Stimulated activated naive B cell treated with anti-CD40 and anti-IgM and Interleukin-4, amounts not matched to agents 10 μg/mL and 1 μg/mL and 100 μg/mL, for 72 hours (primary cell): ENCODE results near the gene KLHL11.

Experiments used
- ATAC-seq, 2 donors: fragments of 150-1000 bp; cut with Tn5 transposase; replicated peaks; 2 replicates each; pipeline ENCODE4 v1.10.0; 2021; ENCODE audit warnings: moderate library complexity in 1 of 2
- DNase-seq: peaks from one replicate; pipeline ENCODE4 v3.0.0; 2021
- H3K27ac Mint-ChIP-seq: one replicate; pipeline ENCODE4 v1.8.0; 2022; ENCODE audit warnings: mild to moderate bottlenecking, mixed read lengths
- H3K27me3 Mint-ChIP-seq, 2 donors: one replicate each; pipeline ENCODE4 v1.8.0; 2022; ENCODE audit warnings: mixed read lengths in 2 of 2
- H3K36me3 Mint-ChIP-seq, 2 donors: one replicate each; pipeline ENCODE4 v1.8.0; 2022; ENCODE audit warnings: mixed read lengths in 2 of 2, mild to moderate bottlenecking in 1 of 2
- H3K4me1 Mint-ChIP-seq, 2 donors: one replicate each; pipeline ENCODE4 v1.8.0; 2022; ENCODE audit warnings: mixed read lengths in 2 of 2, mild to moderate bottlenecking in 1 of 2
- H3K4me3 Mint-ChIP-seq, 2 donors: one replicate each; pipeline ENCODE4 v1.8.0; 2022; ENCODE audit warnings: mild to moderate bottlenecking in 2 of 2, mixed read lengths in 2 of 2, moderate library complexity in 1 of 2
- H3K9me3 Mint-ChIP-seq, 2 donors: one replicate each; pipeline ENCODE4 v1.8.0; 2022; ENCODE audit warnings: mixed read lengths in 2 of 2, mild to moderate bottlenecking in 1 of 2

KLHL11 gene

DNA sequence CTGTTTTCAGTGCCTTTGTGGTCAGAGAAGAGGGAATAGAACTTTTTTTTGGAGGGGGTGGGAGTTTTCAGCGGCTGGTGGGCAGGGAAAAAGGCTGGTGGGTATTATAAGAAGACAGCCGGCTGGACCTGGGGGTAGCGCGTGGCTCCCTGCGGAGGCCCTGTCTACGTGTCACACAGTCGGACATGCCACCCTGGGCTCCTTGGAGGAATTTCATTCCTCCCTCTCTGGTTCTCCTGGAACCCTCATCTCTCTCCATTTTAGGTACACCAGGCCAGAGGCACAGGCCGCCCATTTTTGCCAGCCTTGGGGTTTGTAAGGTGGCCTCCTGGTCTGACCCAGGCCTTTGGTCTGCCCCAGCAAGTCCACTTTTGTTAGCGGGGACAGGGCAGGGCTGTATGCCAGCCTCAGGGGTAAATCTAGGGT, 51.5 kb downstream of the KLHL11 start:
- Mint-ChIP-seq H3K4me3 (no peak overlapping the region), H3K4me1 (peaks cover 18 to 25% of the 10 kb centered on the region in 2 donors), H3K27me3 (peaks cover 20 to 39% of the 10 kb centered on the region in 2 donors), H3K27ac (no peak overlapping the region), H3K9me3 (no peaks in the 10 kb centered on the region), H3K36me3 (no peaks in the 10 kb centered on the region)
- ATAC-seq (no peak), DNase-seq (no peak)

DNA sequence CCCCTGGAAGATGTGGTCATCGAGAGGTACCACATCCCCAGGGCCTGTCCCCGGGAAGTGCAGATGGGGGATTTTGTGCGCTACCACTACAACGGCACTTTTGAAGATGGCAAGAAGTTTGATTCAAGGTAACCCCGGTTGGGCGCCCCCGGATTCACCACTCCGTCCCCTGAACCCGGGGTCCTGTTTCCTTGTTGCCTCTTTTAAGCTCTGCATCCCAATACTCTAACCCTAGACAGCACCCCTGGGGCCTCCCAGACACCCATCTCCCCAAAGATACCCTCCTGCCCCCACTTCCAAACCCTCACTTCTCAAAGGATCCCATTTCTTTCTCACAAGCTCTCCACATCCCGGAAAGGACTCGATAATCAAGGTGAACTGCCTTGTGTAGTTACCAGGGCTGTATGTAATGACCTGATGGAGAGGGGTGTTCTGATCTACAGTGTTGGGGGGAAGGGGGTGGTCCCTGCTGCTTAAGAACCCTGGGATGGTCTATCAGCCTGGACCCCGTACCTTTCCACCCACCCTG, 52.0 kb downstream of the KLHL11 start:
- H3K27ac Mint-ChIP-seq = no peak overlapping the region
- H3K4me3 Mint-ChIP-seq = peak overlapping the region; percentile 88 to 92
- H3K9me3 Mint-ChIP-seq = no peaks in the 10 kb centered on the region
- peaks cover 20 to 36% of the 10 kb centered on the region in 2 donors for H3K27me3 Mint-ChIP-seq
- H3K4me1 Mint-ChIP-seq = peaks cover 16 to 25% of the 10 kb centered on the region in 2 donors
- DNase-seq (no peak), ATAC-seq (no peak)
- H3K36me3 Mint-ChIP-seq = no peaks in the 10 kb centered on the region

DNA sequence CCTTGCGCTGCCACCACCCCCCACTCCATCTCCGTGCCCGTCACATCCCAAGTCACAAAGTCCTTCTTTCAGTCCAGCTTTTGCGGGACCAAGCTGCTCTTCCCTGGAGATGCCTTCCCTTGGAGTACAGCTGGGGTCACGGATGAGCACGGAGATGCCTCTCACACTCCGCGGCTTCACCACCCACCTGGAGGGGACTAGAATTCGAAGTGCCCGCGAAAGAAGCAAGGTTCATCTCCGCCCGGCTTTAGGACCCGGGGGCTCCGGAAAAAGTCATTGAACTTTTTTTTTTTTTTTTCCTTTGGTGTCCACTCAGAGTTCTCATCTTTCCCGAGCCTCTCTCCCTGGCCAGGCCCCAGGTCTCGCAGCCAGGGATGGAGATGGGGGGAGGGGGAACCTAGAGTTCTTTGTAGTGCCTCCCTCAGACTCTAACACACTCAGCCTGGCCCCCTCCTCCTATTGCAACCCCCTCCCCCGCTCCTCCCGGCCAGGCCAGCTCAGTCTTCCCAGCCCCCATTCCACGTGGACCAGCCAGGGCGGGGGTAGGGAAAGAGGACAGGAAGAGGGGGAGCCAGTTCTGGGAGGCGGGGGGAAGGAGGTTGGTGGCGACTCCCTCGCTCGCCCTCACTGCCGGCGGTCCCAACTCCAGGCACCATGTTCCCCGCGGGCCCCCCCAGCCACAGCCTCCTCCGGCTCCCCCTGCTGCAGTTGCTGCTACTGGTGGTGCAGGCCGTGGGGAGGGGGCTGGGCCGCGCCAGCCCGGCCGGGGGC, 52.7 kb downstream of the KLHL11 start, which contains the start of gene FKBP10:
Gene FKBP10 (plus strand): TSS at position 624 of the 771 bp plus-strand sequence. CDS start 31 bp downstream, at position 655.
- Mint-ChIP-seq H3K9me3 (no peaks in the 10 kb centered on the region), H3K36me3 (no peaks in the 10 kb centered on the region), H3K4me1 (peaks cover 14 to 25% of the 10 kb centered on the region in 2 donors), H3K27me3 (peaks cover 20 to 33% of the 10 kb centered on the region in 2 donors), H3K4me3 (peak within 1 kb of the TSS; percentile 88 to 92), H3K27ac (peak within 1 kb of the TSS; percentile 56)
- DNase-seq = peak; percentile 20
- ATAC-seq = peak; percentile 23

DNA sequence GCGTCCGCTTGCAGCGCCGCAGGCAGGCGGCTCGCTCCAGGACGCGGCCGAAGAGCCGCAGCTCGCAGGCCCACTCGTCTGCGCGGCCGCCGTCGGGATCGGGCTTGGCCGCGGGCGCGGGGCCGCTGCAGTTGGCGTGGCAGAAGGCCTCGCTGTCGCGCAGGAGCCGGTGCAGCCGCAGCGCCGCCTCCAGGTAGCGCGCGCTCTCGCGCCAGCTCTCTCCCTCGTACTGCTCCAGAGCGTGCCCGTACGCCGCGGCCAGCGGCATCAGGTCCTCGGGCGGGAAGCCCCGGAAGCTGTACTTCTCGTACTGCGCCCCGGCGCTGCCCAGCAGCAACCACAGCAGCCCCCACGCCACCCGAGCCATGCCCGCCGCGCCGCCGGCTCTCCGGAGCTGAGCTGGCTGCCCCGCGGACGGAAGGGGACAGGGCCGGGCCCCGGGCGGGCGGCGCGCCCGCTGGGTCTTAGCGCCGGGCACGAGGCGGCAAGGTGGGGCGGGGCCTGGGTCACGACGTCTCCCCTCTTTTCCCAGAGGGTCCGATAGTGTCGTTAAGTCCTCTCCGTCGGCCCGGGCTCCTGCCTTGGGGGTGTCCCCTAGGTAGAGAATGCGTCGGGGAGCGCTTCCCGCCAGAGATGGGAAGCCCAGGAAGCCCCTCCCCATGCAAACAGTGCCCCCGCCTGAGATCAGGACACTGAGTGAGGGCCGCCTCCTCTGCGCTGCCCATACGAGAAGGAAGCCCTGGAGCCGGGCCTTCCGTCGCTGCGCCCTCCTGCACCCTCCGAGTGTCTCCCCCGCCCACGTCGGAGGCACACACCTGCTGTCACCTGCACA, 53.5 kb downstream of the KLHL11 start, which contains the start of gene P3H4:
Gene P3H4 (minus strand): TSS at position 401 of the 832 bp plus-strand sequence. CDS start 34 bp downstream, at position 367.
- H3K36me3 Mint-ChIP-seq = no peaks in the 10 kb centered on the region
- H3K9me3 Mint-ChIP-seq = no peaks in the 10 kb centered on the region
- ATAC-seq (peak; percentile 90 to 92), DNase-seq (peak; percentile 73)
- H3K4me1 Mint-ChIP-seq = peaks cover 14 to 25% of the 10 kb centered on the region in 2 donors
- peaks cover 20 to 36% of the 10 kb centered on the region in 2 donors for H3K27me3 Mint-ChIP-seq
- peak within 1 kb of the TSS; percentile 88 to 92 for H3K4me3 Mint-ChIP-seq
- peak within 1 kb of the TSS; percentile 56 for H3K27ac Mint-ChIP-seq

DNA sequence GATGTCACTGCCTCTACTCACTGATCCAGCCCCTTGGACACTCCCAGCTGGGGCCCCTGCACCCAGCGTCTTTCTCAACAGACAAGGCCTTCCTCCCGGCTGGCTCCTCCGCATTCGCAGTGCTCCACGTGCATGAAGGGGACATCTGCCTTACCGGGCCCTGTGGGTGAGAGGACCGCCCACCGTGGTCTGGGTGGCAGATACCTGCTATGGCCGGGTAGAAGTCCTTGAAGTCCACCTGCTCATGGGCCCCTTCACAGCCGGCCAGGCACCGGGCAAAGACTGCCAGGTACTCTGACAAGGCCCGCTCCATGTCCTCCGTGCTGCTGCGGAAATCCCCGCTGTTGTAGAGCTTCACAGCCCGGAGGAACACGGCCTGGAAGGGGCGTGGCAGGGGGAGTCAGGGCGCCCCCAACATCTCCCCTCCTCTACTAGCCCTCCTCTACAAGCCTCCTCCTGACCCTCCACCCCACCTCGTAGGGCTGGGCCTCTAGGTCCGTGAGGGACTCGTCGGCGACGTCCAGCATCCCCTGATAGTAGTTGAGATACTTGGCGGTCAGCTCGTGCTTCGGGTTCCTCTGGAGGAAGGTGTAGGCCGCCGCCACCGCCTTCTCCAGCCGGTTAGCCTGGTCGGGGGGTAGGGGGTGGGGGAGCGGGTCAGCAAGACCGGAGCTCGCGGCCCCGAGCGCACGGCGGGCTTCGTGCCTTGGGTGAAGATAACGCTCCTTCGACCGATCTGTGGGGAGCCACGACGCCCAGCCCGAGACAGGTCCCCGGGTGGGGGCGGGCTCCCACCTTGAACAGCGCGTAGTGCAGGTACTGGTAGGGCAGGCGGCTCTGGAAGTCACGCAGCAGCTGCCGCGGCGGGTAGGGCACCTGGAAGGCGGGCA, 54.3 kb downstream of the KLHL11 start:
- no peaks in the 10 kb centered on the region for H3K9me3 Mint-ChIP-seq
- peak overlapping the region; percentile 88 to 92 for H3K4me3 Mint-ChIP-seq
- H3K27me3 Mint-ChIP-seq = peaks cover 20 to 43% of the 10 kb centered on the region in 2 donors
- no peak for DNase-seq
- no peak overlapping the region for H3K27ac Mint-ChIP-seq
- peak; percentile 40 to 48 for ATAC-seq
- H3K4me1 Mint-ChIP-seq = peaks cover 14 to 25% of the 10 kb centered on the region in 2 donors
- no peaks in the 10 kb centered on the region for H3K36me3 Mint-ChIP-seq

DNA sequence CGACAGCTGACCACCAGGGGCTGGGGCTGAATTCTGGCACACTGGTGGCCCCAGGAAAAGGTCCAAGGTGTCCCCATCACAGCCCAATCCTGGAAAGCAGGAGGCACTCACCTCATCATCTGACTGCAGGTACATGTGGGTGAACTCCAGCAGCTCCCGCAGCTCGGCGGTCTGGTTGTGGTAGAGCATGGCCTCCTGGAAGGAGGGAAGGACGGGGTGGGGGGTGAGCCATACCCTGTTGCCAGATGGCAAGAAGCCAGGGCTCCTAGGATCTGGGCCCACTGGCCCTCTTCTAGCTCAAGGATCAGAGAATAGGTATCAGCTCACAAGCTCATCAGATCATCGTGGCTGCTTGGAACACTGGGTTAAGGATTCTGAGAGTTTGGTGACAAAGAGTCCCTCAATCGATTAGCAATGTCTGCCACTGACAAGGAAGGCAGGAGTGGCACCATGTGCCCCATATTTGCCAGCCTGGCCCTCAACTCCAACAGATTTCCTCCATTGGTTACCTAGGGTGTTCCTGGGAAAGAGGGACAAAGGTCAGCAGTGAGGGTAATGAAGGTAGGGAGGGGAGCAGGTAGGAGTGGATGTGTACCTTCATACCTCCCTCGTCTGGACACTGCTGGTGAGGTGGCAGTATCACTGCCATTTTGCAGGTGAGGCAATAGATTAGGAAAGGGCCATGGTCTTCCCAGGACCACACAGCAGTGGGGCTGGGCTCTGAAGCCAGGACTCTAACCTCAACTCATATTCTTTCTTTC, 58.4 kb downstream of the KLHL11 start:
- Mint-ChIP-seq H3K36me3 (no peaks in the 10 kb centered on the region), H3K27ac (no peak overlapping the region), H3K4me3 (no peak overlapping the region), H3K27me3 (peaks cover 8 to 27% of the 10 kb centered on the region in 2 donors), H3K4me1 (peaks cover 13 to 18% of the 10 kb centered on the region in 2 donors), H3K9me3 (no peaks in the 10 kb centered on the region)
- no peak for ATAC-seq
- DNase-seq = no peak
